Measurements from ENCODE around the gene CYB561D2. TPM values are rescaled to one million over a fixed set of nuclear protein-coding genes. Genes with fewer than 3 reads are reported as not detected.

The CYB561D2 gene
- total and polyA plus RNA-seq, 2 donors (not counting 1 experiment from before 2014, with no cell fraction given) = 39.5 to 78.9 TPM

- no peak overlapping the region for H2AFZ ChIP-seq (ENCODE audit: insufficient read depth, low read depth, low read length, poor library complexity, severe bottlenecking)
- Mint-ChIP-seq H3K9me3 (ENCODE audit: insufficient read depth) (no peaks in the 10 kb centered on the region), H3K27me3 (no peaks in the 10 kb centered on the region), H3K4me3 (peak overlapping the region; percentile 34), H3K27ac (peak overlapping the region; percentile 50), H3K4me1 (peaks cover 40% of the 10 kb centered on the region)
- ATAC-seq (ENCODE audit: low read depth) (no peak), DNase-seq (no peak)
- peaks cover 76% of the 10 kb centered on the region for H3K79me2 ChIP-seq (ENCODE audit: control insufficient read depth, insufficient read depth, low read length)
- no peaks in the 10 kb centered on the region for H3K27me3 ChIP-seq (replicated peaks in 1 of 4; ENCODE audit: control extremely low read depth in 1 of 4, control insufficient read depth in 3 of 4, insufficient read depth in 4 of 4, low read length in 3 of 4)
- H3K27ac ChIP-seq (ENCODE audit: low read length in 2 of 2) = peak overlapping the region in 1 of 2 donors; percentile 63
- POLR2A ChIA-PET = no interaction called here
- CTCF ChIA-PET = interaction anchor here (3.4 kb wide), 1 partner anchor 11 kb away, joined by 22 read pairs; the partner anchor contains the start of gene HYAL2
- no peak overlapping the region for H3K4me2 ChIP-seq (replicated peaks; ENCODE audit: low read depth, low read length, poor library complexity, severe bottlenecking)
- TF ChIP-seq EZH2 (IDR thresholded peaks at IDR 0.05; ENCODE audit: borderline replicate concordance, insufficient read depth, low read depth, low read length, poor library complexity, severe bottlenecking) = no peak
- no peak for TF ChIP-seq CTCF (IDR thresholded peaks at IDR 0.05)
- 89% methylated on average over 5 of the region's 5 CpGs for WGBS (ENCODE audit: insufficient coverage)
- peaks cover 47% of the 10 kb centered on the region for H4K20me1 ChIP-seq (ENCODE audit: control insufficient read depth, insufficient read depth, low read length, poor library complexity, severe bottlenecking)
- no peak overlapping the region for H3K9ac ChIP-seq (ENCODE audit: low read length)
- H3K9me3 ChIP-seq (ENCODE audit: control extremely low read depth in 1 of 3, control insufficient read depth in 2 of 3, insufficient read depth in 1 of 3, low read length in 2 of 3) = no peaks in the 10 kb centered on the region
- peaks cover 0 to 47% of the 10 kb centered on the region in 2 experiments for H3K36me3 ChIP-seq (replicated peaks in 1 of 2; ENCODE audit: control extremely low read depth in 1 of 2, control insufficient read depth in 1 of 2, extremely low read depth in 1 of 2, insufficient read depth in 2 of 2, low read length in 1 of 2)
- intact Hi-C loops (cut with micrococcal nuclease) = loop anchor here (5.0 kb wide), 1 partner anchor 97 kb away; the partner anchor contains the start of gene GNAI2
- H3K4me3 ChIP-seq (ENCODE audit: control extremely low read depth in 1 of 5, extremely low read depth in 1 of 5, insufficient read depth in 1 of 5, low read depth in 2 of 5, low read length in 4 of 5) = no peak overlapping the region
- H3K4me1 ChIP-seq (ENCODE audit: control insufficient read depth in 2 of 2, insufficient read depth in 2 of 2, low read length in 2 of 2) = peaks cover 25 to 52% of the 10 kb centered on the region in 2 donors
Observed at GRCh38 chr3:50334339-50335075, 16.2 kb upstream of the CYB561D2 start.

All from B cell (primary cell).